Stomach (tissue), 9 donors: ENCODE measurements around the gene EOLA2. TPM values are rescaled to one million over a fixed set of nuclear protein-coding genes. Genes with fewer than 3 reads are reported as not detected.
"Not testable (repeated sequence)": the region's sequence is repeated elsewhere in the genome, so short reads cannot be mapped to it uniquely, and the experiment has no call there.

Source experiments
- DNase-seq, 2 donors: peaks; one replicate each; pipeline versions ENCODE4 v3.0.0 to v3.0.0-alpha.2; 2013 to 2019
- H3K27ac ChIP-seq, 5 donors: fragments of 200-600 bp in 4 of 5; sonication (generic) in 4 of 5; one replicate each; pipeline ENCODE4 v1.5.1; 2013 to 2019; ENCODE audit warnings: mild to moderate bottlenecking in 1 of 5, moderate library complexity in 1 of 5
- H3K27me3 ChIP-seq, 3 donors: fragments of 200-600 bp; sonication (generic); one replicate each; pipeline ENCODE4 v1.5.1; 2017 to 2019; ENCODE audit warnings: mixed run types in 1 of 3
- H3K36me3 ChIP-seq, 4 donors: fragments of 200-600 bp; sonication (generic); 1 replicate in 3 of 4; 2 replicates in 1 of 4; pipeline ENCODE4 v1.5.1; 2016 to 2019
- H3K4me1 ChIP-seq, 4 donors: fragments of 200-600 bp; sonication (generic); one replicate each; pipeline ENCODE4 v1.5.1; 2016 to 2019
- H3K4me3 ChIP-seq, 4 donors: fragments of 200-600 bp; sonication (generic) in 3 of 4; one replicate each; pipeline ENCODE4 v1.5.1; 2016 to 2019; ENCODE audit warnings: mild to moderate bottlenecking in 1 of 4
- H3K9me3 ChIP-seq, 4 donors: fragments of 200-600 bp; sonication (generic); one replicate each; pipeline ENCODE4 v1.5.1; 2016 to 2019
- EP300 ChIP-seq: sonication (generic); formaldehyde crosslinking; IDR thresholded peaks from one replicate; pipeline ENCODE4 v1.6.1; 2017; ENCODE audit warnings: antibody characterized with exemption
- POLR2A ChIP-seq, 4 donors: fragments of 450-650 bp; IDR thresholded peaks; one replicate each; pipeline ENCODE4 v1.6.1; 2016; ENCODE audit warnings: antibody characterized with exemption in 4 of 4, control low read depth in 2 of 4, mild to moderate bottlenecking in 1 of 4, moderate library complexity in 1 of 4
- POLR2AphosphoS5 ChIP-seq, 3 donors: sonication (generic); formaldehyde crosslinking; IDR thresholded peaks; one replicate each; pipeline ENCODE4 v1.6.1; 2016; ENCODE audit warnings: antibody characterized with exemption in 3 of 3
- WGBS, 5 donors: extraction: QIAGEN DNeasy Blood & Tissue Kit in 3 of 5; methylation state at CpG; one replicate each; pipeline versions ENCODE4 v1.1.5 to v1.1.7; 2013 to 2018; 5-methylcytosine and 5-hydroxymethylcytosine counted together
- intact Hi-C: fragments of 100-400 bp; cut with DNase I; formaldehyde crosslinking; loops from one replicate; pipeline ENCODE4 v1.15.1; 2023; ENCODE audit warnings: low total_unique reads
- polyA plus RNA-seq, 3 donors: library from polyadenylated mRNA; stranded (reverse); fragments of 200-250 nt; gene quantifications; one replicate each; pipeline ENCODE4 v1.2.3, GENCODE V29; 2013
- total RNA-seq, 5 donors: library from RNA; depleted of rRNA; stranded (reverse); fragments of >200 nt; gene quantifications; one replicate each; pipeline versions ENCODE4 v1.1.0 to v1.2.3, GENCODE V29; 2014 to 2016
- TF ChIP-seq, protein P1 (sequence below), 7 experiments: fragments of 450-650 bp in 4 of 7; fragments of 200-600 bp in 3 of 7; sonication (generic) in 3 of 7; IDR thresholded peaks; one replicate each; pipeline ENCODE4 v1.5.1; 2016 to 2019; ENCODE audit warnings: antibody characterized with exemption in 7 of 7, control low read depth in 2 of 7, mild to moderate bottlenecking in 1 of 7
- donor health status: healthy with polysubstance abuse.
- donor health status: Bipolar disorder and iron deficiency.
- donor health status: healthy.

Gene EOLA2
- total and polyA plus RNA-seq, 8 donors, result 4.9 to 106 (median 22.9) TPM

GRCh38 chrX:149961572-149961971 lies 23.3 kb upstream of the EOLA2 start:
- Histone ChIP-seq H3K4me3 (no peak overlapping the region), H3K36me3 (peaks cover 0 to 2% (median 0%) of the 10 kb centered on the region in 4 donors), H3K27ac (no peak overlapping the region), H3K4me1 (no peaks in the 10 kb centered on the region), H3K9me3 (no peaks in the 10 kb centered on the region), H3K27me3 (no peaks in the 10 kb centered on the region)
- intact Hi-C loops, result no loop called here
- TF ChIP-seq POLR2AphosphoS5 (IDR thresholded peaks at IDR 0.05) (no peak), EP300 (no peak), POLR2A (IDR thresholded peaks at IDR 0.05) (no peak)
- TF ChIP-seq, protein P1, sequence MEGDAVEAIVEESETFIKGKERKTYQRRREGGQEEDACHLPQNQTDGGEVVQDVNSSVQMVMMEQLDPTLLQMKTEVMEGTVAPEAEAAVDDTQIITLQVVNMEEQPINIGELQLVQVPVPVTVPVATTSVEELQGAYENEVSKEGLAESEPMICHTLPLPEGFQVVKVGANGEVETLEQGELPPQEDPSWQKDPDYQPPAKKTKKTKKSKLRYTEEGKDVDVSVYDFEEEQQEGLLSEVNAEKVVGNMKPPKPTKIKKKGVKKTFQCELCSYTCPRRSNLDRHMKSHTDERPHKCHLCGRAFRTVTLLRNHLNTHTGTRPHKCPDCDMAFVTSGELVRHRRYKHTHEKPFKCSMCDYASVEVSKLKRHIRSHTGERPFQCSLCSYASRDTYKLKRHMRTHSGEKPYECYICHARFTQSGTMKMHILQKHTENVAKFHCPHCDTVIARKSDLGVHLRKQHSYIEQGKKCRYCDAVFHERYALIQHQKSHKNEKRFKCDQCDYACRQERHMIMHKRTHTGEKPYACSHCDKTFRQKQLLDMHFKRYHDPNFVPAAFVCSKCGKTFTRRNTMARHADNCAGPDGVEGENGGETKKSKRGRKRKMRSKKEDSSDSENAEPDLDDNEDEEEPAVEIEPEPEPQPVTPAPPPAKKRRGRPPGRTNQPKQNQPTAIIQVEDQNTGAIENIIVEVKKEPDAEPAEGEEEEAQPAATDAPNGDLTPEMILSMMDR (IDR thresholded peaks at IDR 0.05), result no peak
- WGBS, 5 donors, result 32 to 68% (median 54%) methylated on average over 2 of the region's 2 CpGs
- DNase-seq, result no peak

GRCh38 chrX:149950681-149951080 lies 12.4 kb upstream of the EOLA2 start:
- no peak for TF ChIP-seq POLR2AphosphoS5 (IDR thresholded peaks at IDR 0.05)
- TF ChIP-seq EP300, result no peak
- TF ChIP-seq, protein P1 (IDR thresholded peaks at IDR 0.05), result peak in 4 of 7 experiments; percentile 7 to 21 (median 18)
- TF ChIP-seq POLR2A (IDR thresholded peaks at IDR 0.05), result no peak
- Histone ChIP-seq H3K4me1 (peaks cover 0 to 13% (median 0%) of the 10 kb centered on the region in 4 donors), H3K27me3 (no peaks in the 10 kb centered on the region), H3K27ac (peak overlapping the region in 1 of 5 donors; percentile 18), H3K9me3 (no peaks in the 10 kb centered on the region), H3K4me3 (no peak overlapping the region), H3K36me3 (peaks cover 0 to 17% (median 11%) of the 10 kb centered on the region in 4 donors)
- peak in 1 of 2 donors; percentile 62 for DNase-seq
- intact Hi-C loops, result no loop called here
- WGBS, 5 donors, result 6 to 27% (median 13%) methylated on average over 1 of the region's 1 CpG

- no peaks in the 10 kb centered on the region for H3K9me3 ChIP-seq
- H3K4me1 ChIP-seq, result peaks cover 0 to 13% (median 0%) of the 10 kb centered on the region in 4 donors
- no peak overlapping the region for H3K4me3 ChIP-seq
- WGBS, 5 donors, result 39 to 61% (median 46%) methylated on average over 6 of the region's 6 CpGs
- no peak overlapping the region for H3K27ac ChIP-seq
- intact Hi-C loops, result no loop called here
- DNase-seq, result no peak
- H3K36me3 ChIP-seq, result peaks cover 0 to 22% (median 18%) of the 10 kb centered on the region in 4 donors
- no peak for TF ChIP-seq POLR2A (IDR thresholded peaks at IDR 0.05)
- no peak for TF ChIP-seq EP300
- no peak for TF ChIP-seq POLR2AphosphoS5 (IDR thresholded peaks at IDR 0.05)
- TF ChIP-seq, protein P1 (IDR thresholded peaks at IDR 0.05), result no peak
- H3K27me3 ChIP-seq, result no peaks in the 10 kb centered on the region
Observed at GRCh38 chrX:149949743-149950436, 11.6 kb upstream of the EOLA2 start.

DNA sequence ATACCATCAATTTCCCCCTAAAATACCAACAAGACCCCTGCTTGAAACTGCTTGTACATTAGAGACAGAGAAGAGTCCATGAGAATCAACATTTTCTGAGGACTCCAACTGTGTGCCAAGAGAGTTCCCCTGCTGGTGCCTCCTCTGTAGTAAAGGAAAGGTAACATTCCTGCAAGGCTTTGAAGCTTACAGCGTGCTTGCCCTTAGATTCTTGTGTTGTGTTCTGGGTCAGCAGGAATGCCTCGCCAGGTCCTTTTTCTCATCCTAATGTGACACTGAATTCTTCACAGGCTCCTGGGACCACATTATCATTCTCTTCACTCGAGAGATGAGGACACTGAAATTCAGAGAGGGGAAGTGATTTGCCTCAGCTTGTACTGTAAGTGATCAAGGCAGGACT lies 9.7 kb upstream of the EOLA2 start:
- Histone ChIP-seq H3K27me3 (no peaks in the 10 kb centered on the region), H3K9me3 (no peaks in the 10 kb centered on the region), H3K4me3 (no peak overlapping the region), H3K36me3 (peaks cover 0 to 22% (median 18%) of the 10 kb centered on the region in 4 donors), H3K27ac (no peak overlapping the region), H3K4me1 (peaks cover 0 to 13% (median 0%) of the 10 kb centered on the region in 4 donors)
- TF ChIP-seq POLR2A (IDR thresholded peaks at IDR 0.05), result no peak
- TF ChIP-seq, protein P1 (IDR thresholded peaks at IDR 0.05), result no peak
- no peak for TF ChIP-seq POLR2AphosphoS5 (IDR thresholded peaks at IDR 0.05)
- no peak for TF ChIP-seq EP300
- intact Hi-C loops, result no loop called here
- 58 to 81% (median 73%) methylated on average over 3 of the region's 3 CpGs for WGBS, 5 donors
- no peak for DNase-seq

GRCh38 chrX:149946932-149947331 lies 8.6 kb upstream of the EOLA2 start:
- H3K4me3 ChIP-seq, H3K9me3 ChIP-seq, H3K27ac ChIP-seq, DNase-seq, intact Hi-C loops, H3K27me3 ChIP-seq: not testable (repeated sequence)
- WGBS, 5 donors, result no CpG with 5 or more reads among the region's 3 CpGs
- peaks cover 0 to 22% (median 18%) of the 10 kb centered on the region in 4 donors for H3K36me3 ChIP-seq
- peaks cover 0 to 13% (median 0%) of the 10 kb centered on the region in 4 donors for H3K4me1 ChIP-seq

GRCh38 chrX:149945820-149946219 lies 7.5 kb upstream of the EOLA2 start:
- H3K4me3 ChIP-seq, H3K27ac ChIP-seq, H3K9me3 ChIP-seq, intact Hi-C loops, DNase-seq, H3K27me3 ChIP-seq: not testable (repeated sequence)
- Histone ChIP-seq H3K4me1 (peaks cover 0 to 13% (median 0%) of the 10 kb centered on the region in 4 donors), H3K36me3 (peaks cover 0 to 22% (median 18%) of the 10 kb centered on the region in 4 donors)
- 72 to 94% (median 81%) methylated on average over 6 to 7 of the region's 9 CpGs; no CpG with 5 or more reads in 1 of the 5 donors for WGBS, 5 donors

- H3K36me3 ChIP-seq, result peaks cover 0 to 22% (median 18%) of the 10 kb centered on the region in 4 donors
- WGBS, 5 donors, result 69 to 83% (median 77%) methylated on average over 4 to 11 of the region's 11 CpGs
- intact Hi-C loops, H3K27ac ChIP-seq, DNase-seq, H3K9me3 ChIP-seq, H3K4me3 ChIP-seq, H3K27me3 ChIP-seq: not testable (repeated sequence)
- H3K4me1 ChIP-seq, result peaks cover 0 to 10% (median 0%) of the 10 kb centered on the region in 4 donors
Observed at GRCh38 chrX:149945087-149945670, 6.9 kb upstream of the EOLA2 start.
